WTC11 (cell line): ENCODE measurements around the gene SPEN. TPM values are rescaled to one million over a fixed set of nuclear protein-coding genes. Genes with fewer than 3 reads are reported as not detected.

Experiments
- ATAC-seq: fragments of 200-7000 bp; cut with Tn5 transposase; 2 replicates; pipeline ENCODE4 v1.10.0; 2021; ENCODE audit warnings: mild to moderate bottlenecking, moderate library complexity
- CTCF ChIA-PET: fragments of 300-600 bp; sonication (Branson Sonifier 250); formaldehyde crosslinking; loops from one replicate; lab custom pipeline; 2021; ENCODE audit warnings: antibody characterized with exemption; lab: Charles Lee
- POLR2A ChIA-PET: fragments of 350-600 bp; sonication (Branson Sonifier 250); formaldehyde crosslinking; loops from one replicate; lab custom pipeline; 2021; ENCODE audit warnings: antibody characterized with exemption; lab: Charles Lee
- DNase-seq: peaks from one replicate; pipeline ENCODE4 v3.0.0; 2021; ENCODE audit warnings: low spot score
- H3K27ac Mint-ChIP-seq: 2 replicates; pipeline ENCODE4 v1.8.0; 2021; ENCODE audit warnings: mixed read lengths
- H3K27me3 Mint-ChIP-seq: 2 replicates; pipeline ENCODE4 v1.8.0; 2021; ENCODE audit warnings: low read depth, mild to moderate bottlenecking, moderate library complexity, mixed read lengths
- H3K36me3 Mint-ChIP-seq: 2 replicates; pipeline ENCODE4 v1.8.0; 2021; ENCODE audit warnings: mixed read lengths
- H3K4me1 Mint-ChIP-seq: 2 replicates; pipeline ENCODE4 v1.8.0; 2022; ENCODE audit warnings: mixed read lengths
- H3K4me3 Mint-ChIP-seq: 2 replicates; pipeline ENCODE4 v1.8.0; 2021; ENCODE audit warnings: mild to moderate bottlenecking, moderate library complexity, mixed read lengths
- H3K9me3 Mint-ChIP-seq: 2 replicates; pipeline ENCODE4 v1.8.0; 2021; ENCODE audit warnings: mixed read lengths
- CBFB ChIP-seq: sonication (generic); formaldehyde crosslinking; IDR thresholded peaks from 2 replicates; pipeline ENCODE4 v1.8.1; 2022; ENCODE audit warnings: mild to moderate bottlenecking, low read depth, missing genetic modification reagents
- EMX1 ChIP-seq: fragments of 250-450 bp; sonication (Bioruptor Pico); IDR thresholded peaks from 2 replicates; pipeline ENCODE4 v1.8.0; 2021; ENCODE audit warnings: mild to moderate bottlenecking
- IRF2 ChIP-seq: sonication (generic); formaldehyde crosslinking; IDR thresholded peaks from 2 replicates; pipeline ENCODE4 v1.8.0; 2022; ENCODE audit warnings: low read depth, missing genetic modification reagents, borderline replicate concordance
- JUN ChIP-seq: sonication (generic); formaldehyde crosslinking; IDR thresholded peaks from 2 replicates; pipeline ENCODE4 v1.8.0; 2023; ENCODE audit warnings: mild to moderate bottlenecking, missing genetic modification reagents
- RELA ChIP-seq: sonication (generic); formaldehyde crosslinking; IDR thresholded peaks from 2 replicates; pipeline ENCODE4 v1.8.1; 2022; ENCODE audit warnings: missing genetic modification reagents, mild to moderate bottlenecking, borderline replicate concordance
- SOX15 ChIP-seq: fragments of 250-450 bp; sonication (Bioruptor Pico); IDR thresholded peaks from 2 replicates; pipeline ENCODE4 v1.9.0; 2021; ENCODE audit warnings: mild to moderate bottlenecking
- ZNF121 ChIP-seq: sonication (generic); formaldehyde crosslinking; IDR thresholded peaks from 2 replicates; pipeline ENCODE4 v1.8.0; 2023; ENCODE audit warnings: missing genetic modification reagents
- ZNF416 ChIP-seq: fragments of 250-450 bp; sonication (Bioruptor Pico); IDR thresholded peaks from 2 replicates; pipeline ENCODE4 v1.9.0; 2021; ENCODE audit warnings: mild to moderate bottlenecking, inconsistent platforms
- total RNA-seq: library from RNA; stranded (reverse); gene quantifications from 3 replicates; pipeline ENCODE4 v1.2.3, GENCODE V29; 2021
- TF ChIP-seq, protein P1 (sequence below): sonication (generic); formaldehyde crosslinking; IDR thresholded peaks from 2 replicates; pipeline ENCODE4 v1.8.1; 2023; ENCODE audit warnings: mild to moderate bottlenecking, missing genetic modification reagents, borderline replicate concordance
- TF ChIP-seq, protein P2 (sequence below): sonication (generic); formaldehyde crosslinking; IDR thresholded peaks from 2 replicates; pipeline ENCODE4 v1.8.0; 2022; ENCODE audit warnings: mild to moderate bottlenecking, missing genetic modification reagents
- TF ChIP-seq, protein P3 (sequence below): sonication (generic); formaldehyde crosslinking; conservative IDR thresholded peaks from 2 replicates; pipeline ENCODE4 v1.8.1; 2023; ENCODE audit warnings: mild to moderate bottlenecking, low read depth, missing genetic modification reagents, moderate library complexity
- TF ChIP-seq, protein P4 (sequence below): sonication (generic); formaldehyde crosslinking; IDR thresholded peaks from 2 replicates; pipeline ENCODE4 v1.8.1; 2022; ENCODE audit warnings: missing genetic modification reagents, borderline replicate concordance
- TF ChIP-seq, protein P5 (sequence below): fragments of 250-450 bp; sonication (Bioruptor Pico); IDR thresholded peaks from 2 replicates; pipeline ENCODE4 v1.9.0; 2021; ENCODE audit warnings: mild to moderate bottlenecking
- TF ChIP-seq, protein P6 (sequence below): sonication (generic); formaldehyde crosslinking; IDR thresholded peaks from 2 replicates; pipeline ENCODE4 v1.8.1; 2022; ENCODE audit warnings: mild to moderate bottlenecking, moderate library complexity, missing genetic modification reagents

Gene SPEN
- total RNA-seq, 1 experiment from 2014 or later, result 48.8 TPM

DNA sequence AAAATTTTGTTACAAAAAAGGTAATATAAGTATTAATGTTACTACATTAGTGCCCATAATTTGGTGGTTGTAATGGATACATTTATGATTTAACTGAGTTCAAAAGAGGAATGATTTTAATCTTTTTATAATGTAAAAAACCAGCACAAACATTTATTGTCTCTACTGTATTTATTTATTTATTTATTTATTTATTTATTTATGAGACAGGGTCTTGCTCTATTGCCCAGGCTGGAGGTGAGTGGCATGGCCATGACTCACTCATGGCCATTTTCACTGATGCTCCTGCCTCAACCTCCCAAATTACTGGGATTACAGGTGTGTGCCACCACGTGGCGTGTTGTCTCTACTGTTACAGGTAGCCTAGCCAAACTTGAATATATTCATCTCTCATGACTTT lies 21.9 kb downstream of the SPEN start (continued):
- TF ChIP-seq, protein P1, sequence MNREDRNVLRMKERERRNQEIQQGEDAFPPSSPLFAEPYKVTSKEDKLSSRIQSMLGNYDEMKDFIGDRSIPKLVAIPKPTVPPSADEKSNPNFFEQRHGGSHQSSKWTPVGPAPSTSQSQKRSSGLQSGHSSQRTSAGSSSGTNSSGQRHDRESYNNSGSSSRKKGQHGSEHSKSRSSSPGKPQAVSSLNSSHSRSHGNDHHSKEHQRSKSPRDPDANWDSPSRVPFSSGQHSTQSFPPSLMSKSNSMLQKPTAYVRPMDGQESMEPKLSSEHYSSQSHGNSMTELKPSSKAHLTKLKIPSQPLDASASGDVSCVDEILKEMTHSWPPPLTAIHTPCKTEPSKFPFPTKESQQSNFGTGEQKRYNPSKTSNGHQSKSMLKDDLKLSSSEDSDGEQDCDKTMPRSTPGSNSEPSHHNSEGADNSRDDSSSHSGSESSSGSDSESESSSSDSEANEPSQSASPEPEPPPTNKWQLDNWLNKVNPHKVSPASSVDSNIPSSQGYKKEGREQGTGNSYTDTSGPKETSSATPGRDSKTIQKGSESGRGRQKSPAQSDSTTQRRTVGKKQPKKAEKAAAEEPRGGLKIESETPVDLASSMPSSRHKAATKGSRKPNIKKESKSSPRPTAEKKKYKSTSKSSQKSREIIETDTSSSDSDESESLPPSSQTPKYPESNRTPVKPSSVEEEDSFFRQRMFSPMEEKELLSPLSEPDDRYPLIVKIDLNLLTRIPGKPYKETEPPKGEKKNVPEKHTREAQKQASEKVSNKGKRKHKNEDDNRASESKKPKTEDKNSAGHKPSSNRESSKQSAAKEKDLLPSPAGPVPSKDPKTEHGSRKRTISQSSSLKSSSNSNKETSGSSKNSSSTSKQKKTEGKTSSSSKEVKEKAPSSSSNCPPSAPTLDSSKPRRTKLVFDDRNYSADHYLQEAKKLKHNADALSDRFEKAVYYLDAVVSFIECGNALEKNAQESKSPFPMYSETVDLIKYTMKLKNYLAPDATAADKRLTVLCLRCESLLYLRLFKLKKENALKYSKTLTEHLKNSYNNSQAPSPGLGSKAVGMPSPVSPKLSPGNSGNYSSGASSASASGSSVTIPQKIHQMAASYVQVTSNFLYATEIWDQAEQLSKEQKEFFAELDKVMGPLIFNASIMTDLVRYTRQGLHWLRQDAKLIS (CRISPR knock-in tag), result no peak
- TF ChIP-seq IRF2 (no peak), SOX15 (CRISPR knock-in tag) (no peak), ZNF416 (no peak), EMX1 (no peak), JUN (CRISPR knock-in tag) (no peak)
- TF ChIP-seq, protein P2, sequence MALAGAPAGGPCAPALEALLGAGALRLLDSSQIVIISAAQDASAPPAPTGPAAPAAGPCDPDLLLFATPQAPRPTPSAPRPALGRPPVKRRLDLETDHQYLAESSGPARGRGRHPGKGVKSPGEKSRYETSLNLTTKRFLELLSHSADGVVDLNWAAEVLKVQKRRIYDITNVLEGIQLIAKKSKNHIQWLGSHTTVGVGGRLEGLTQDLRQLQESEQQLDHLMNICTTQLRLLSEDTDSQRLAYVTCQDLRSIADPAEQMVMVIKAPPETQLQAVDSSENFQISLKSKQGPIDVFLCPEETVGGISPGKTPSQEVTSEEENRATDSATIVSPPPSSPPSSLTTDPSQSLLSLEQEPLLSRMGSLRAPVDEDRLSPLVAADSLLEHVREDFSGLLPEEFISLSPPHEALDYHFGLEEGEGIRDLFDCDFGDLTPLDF (CRISPR knock-in tag), result no peak

DNA sequence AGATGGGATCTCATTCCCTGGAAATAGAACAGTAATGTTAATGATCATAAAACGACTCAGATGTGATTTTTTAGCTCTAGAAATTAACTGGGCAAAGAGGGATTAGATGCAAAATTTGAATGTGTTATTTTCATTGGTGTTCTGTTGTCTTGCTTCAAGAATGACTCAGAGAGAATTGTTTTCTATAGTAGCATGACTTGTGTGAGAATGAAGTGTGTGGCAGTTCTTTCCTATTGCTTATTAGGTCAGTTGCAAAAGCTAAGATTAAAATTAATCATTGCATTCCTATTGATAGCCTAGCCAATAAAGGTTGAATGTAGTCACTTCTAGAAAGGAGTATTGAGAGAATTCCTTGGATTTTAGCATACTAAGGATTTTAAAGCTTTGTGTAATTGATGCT lies 22.9 kb downstream of the SPEN start:
- ChIA-PET POLR2A (interaction anchor here (0.6 kb wide), 1 partner anchor 36 kb away, joined by 3 read pairs; no protein-coding TSS in a partner anchor), CTCF (interaction anchor here (0.8 to 1.6 kb wide), 2 partner anchors 32 to 55 kb away, joined by 3 to 5 read pairs; no protein-coding TSS in a partner anchor)
- no peaks in the 10 kb centered on the region; the same call in 1 of the 2 replicates for H3K9me3 Mint-ChIP-seq
- TF ChIP-seq ZNF121 (CRISPR knock-in tag) (no peak), CBFB (CRISPR knock-in tag) (no peak), EMX1 (no peak), RELA (CRISPR knock-in tag) (no peak)
- TF ChIP-seq, protein P3, sequence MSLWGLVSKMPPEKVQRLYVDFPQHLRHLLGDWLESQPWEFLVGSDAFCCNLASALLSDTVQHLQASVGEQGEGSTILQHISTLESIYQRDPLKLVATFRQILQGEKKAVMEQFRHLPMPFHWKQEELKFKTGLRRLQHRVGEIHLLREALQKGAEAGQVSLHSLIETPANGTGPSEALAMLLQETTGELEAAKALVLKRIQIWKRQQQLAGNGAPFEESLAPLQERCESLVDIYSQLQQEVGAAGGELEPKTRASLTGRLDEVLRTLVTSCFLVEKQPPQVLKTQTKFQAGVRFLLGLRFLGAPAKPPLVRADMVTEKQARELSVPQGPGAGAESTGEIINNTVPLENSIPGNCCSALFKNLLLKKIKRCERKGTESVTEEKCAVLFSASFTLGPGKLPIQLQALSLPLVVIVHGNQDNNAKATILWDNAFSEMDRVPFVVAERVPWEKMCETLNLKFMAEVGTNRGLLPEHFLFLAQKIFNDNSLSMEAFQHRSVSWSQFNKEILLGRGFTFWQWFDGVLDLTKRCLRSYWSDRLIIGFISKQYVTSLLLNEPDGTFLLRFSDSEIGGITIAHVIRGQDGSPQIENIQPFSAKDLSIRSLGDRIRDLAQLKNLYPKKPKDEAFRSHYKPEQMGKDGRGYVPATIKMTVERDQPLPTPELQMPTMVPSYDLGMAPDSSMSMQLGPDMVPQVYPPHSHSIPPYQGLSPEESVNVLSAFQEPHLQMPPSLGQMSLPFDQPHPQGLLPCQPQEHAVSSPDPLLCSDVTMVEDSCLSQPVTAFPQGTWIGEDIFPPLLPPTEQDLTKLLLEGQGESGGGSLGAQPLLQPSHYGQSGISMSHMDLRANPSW, result no peak
- TF ChIP-seq, protein P4, sequence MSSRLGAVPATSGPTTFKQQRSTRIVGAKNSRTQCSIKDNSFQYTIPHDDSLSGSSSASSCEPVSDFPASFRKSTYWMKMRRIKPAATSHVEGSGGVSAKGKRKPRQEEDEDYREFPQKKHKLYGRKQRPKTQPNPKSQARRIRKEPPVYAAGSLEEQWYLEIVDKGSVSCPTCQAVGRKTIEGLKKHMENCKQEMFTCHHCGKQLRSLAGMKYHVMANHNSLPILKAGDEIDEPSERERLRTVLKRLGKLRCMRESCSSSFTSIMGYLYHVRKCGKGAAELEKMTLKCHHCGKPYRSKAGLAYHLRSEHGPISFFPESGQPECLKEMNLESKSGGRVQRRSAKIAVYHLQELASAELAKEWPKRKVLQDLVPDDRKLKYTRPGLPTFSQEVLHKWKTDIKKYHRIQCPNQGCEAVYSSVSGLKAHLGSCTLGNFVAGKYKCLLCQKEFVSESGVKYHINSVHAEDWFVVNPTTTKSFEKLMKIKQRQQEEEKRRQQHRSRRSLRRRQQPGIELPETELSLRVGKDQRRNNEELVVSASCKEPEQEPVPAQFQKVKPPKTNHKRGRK, result no peak
- TF ChIP-seq, protein P5, sequence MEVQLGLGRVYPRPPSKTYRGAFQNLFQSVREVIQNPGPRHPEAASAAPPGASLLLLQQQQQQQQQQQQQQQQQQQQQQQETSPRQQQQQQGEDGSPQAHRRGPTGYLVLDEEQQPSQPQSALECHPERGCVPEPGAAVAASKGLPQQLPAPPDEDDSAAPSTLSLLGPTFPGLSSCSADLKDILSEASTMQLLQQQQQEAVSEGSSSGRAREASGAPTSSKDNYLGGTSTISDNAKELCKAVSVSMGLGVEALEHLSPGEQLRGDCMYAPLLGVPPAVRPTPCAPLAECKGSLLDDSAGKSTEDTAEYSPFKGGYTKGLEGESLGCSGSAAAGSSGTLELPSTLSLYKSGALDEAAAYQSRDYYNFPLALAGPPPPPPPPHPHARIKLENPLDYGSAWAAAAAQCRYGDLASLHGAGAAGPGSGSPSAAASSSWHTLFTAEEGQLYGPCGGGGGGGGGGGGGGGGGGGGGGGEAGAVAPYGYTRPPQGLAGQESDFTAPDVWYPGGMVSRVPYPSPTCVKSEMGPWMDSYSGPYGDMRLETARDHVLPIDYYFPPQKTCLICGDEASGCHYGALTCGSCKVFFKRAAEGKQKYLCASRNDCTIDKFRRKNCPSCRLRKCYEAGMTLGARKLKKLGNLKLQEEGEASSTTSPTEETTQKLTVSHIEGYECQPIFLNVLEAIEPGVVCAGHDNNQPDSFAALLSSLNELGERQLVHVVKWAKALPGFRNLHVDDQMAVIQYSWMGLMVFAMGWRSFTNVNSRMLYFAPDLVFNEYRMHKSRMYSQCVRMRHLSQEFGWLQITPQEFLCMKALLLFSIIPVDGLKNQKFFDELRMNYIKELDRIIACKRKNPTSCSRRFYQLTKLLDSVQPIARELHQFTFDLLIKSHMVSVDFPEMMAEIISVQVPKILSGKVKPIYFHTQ (CRISPR knock-in tag), result no peak
- TF ChIP-seq, protein P6, sequence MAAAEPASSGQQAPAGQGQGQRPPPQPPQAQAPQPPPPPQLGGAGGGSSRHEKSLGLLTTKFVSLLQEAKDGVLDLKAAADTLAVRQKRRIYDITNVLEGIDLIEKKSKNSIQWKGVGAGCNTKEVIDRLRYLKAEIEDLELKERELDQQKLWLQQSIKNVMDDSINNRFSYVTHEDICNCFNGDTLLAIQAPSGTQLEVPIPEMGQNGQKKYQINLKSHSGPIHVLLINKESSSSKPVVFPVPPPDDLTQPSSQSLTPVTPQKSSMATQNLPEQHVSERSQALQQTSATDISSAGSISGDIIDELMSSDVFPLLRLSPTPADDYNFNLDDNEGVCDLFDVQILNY, result no peak
- H3K36me3 Mint-ChIP-seq, result peaks cover 9% of the 10 kb centered on the region
- no peaks in the 10 kb centered on the region for H3K27me3 Mint-ChIP-seq
- DNase-seq (no peak), ATAC-seq (no peak)
- peak overlapping the region; percentile 33 for H3K27ac Mint-ChIP-seq
- no peak overlapping the region for H3K4me3 Mint-ChIP-seq
- H3K4me1 Mint-ChIP-seq, result peaks cover 9% of the 10 kb centered on the region
